Measurements from ENCODE around the gene GOLGA6L10.

GOLGA6L10 gene

GRCh38 chr15:82297546-82297945 is 51.7 kb downstream of the GOLGA6L10 start:
- no peak for DNase-seq

GRCh38 chr15:82294061-82294690 is 55.1 kb downstream of the GOLGA6L10 start:
- no peak for DNase-seq

- no peak for DNase-seq
These were observed 57.0 kb downstream of the GOLGA6L10 start for GRCh38 chr15:82292271-82292670.
